PFSK-1 (cell line): ENCODE results near the gene TRRAP.

Source experiments
- POLR2AphosphoS5 ChIP-seq: IDR thresholded peaks from 2 replicates; pipeline ENCODE4 v1.6.1; 2012; ENCODE audit warnings: low read depth, mild to moderate bottlenecking, control low read depth, low read length, moderate library complexity
- REST ChIP-seq, 2 experiments: IDR thresholded peaks; 2 replicates each; pipeline versions ENCODE4 v1.6.1 to v1.8.0; 2011 to 2012; ENCODE audit warnings: low read depth in 2 of 2, low read length in 2 of 2, control low read depth in 1 of 2, inconsistent platforms in 1 of 2, mild to moderate bottlenecking in 1 of 2, moderate library complexity in 1 of 2; ENCODE audit not compliant: insufficient read depth in 1 of 2
- SIN3A ChIP-seq: IDR thresholded peaks from 2 replicates; pipeline ENCODE4 v1.6.1; 2012; ENCODE audit warnings: mild to moderate bottlenecking, low read length, moderate library complexity, borderline replicate concordance; ENCODE audit not compliant: insufficient read depth

GRCh38 chr7:99029466-99030435, 151.4 kb downstream of the TRRAP start:
- TF ChIP-seq POLR2AphosphoS5 (no peak), SIN3A (no peak), REST (IDR thresholded peaks at IDR 0.05; ENCODE audit: insufficient read depth in 1 of 2, low read depth in 2 of 2, low read length in 2 of 2) (no peak)
